Measurements from ENCODE around the gene FAIM2. TPM values are rescaled to one million over a fixed set of nuclear protein-coding genes. Genes with fewer than 3 reads are reported as not detected.

Gene FAIM2
- total RNA-seq, 1 experiment from 2014 or later: 0.22 TPM

GRCh38 chr12:49947593-49948226, 44.0 kb upstream of the FAIM2 start:
- ChIA-PET CTCF (interaction anchor here (1.1 to 8.2 kb wide), 4 partner anchors 12 to 109 kb away, joined by 4 to 168 read pairs (median 66); partner anchors contain the start of genes AQP5 and AQP6), POLR2A (interaction anchor here (0.6 kb wide), 1 partner anchor 812 kb away, joined by 10 read pairs; no protein-coding TSS in a partner anchor)
- no peaks in the 10 kb centered on the region for H3K36me3 Mint-ChIP-seq
- no peak for ATAC-seq
- peaks cover 30% of the 10 kb centered on the region for H3K4me1 Mint-ChIP-seq
- TF ChIP-seq CREM (CRISPR knock-in tag; IDR thresholded peaks at IDR 0.05): no peak
- TF ChIP-seq AFF4 (CRISPR knock-in tag; IDR thresholded peaks at IDR 0.05; ENCODE audit: borderline replicate concordance): no peak
- no peak for TF ChIP-seq NR1H2 (CRISPR knock-in tag; IDR thresholded peaks at IDR 0.05)
- no peak for TF ChIP-seq HMGXB4 (CRISPR knock-in tag; IDR thresholded peaks at IDR 0.05)
- TF ChIP-seq MXD4 (CRISPR knock-in tag; IDR thresholded peaks at IDR 0.05; ENCODE audit: borderline replicate concordance): no peak
- peaks cover 9% of the 10 kb centered on the region; the same call in 1 of the 2 replicates for H3K27me3 Mint-ChIP-seq (ENCODE audit: low read depth)
- H3K4me3 Mint-ChIP-seq: no peak overlapping the region
- H3K9me3 Mint-ChIP-seq: no peaks in the 10 kb centered on the region
- no peak overlapping the region for H3K27ac Mint-ChIP-seq
- no peak for DNase-seq (ENCODE audit: low spot score)

GRCh38 chr12:49946497-49946896, 42.8 kb upstream of the FAIM2 start:
- POLR2A ChIA-PET: interaction anchor here (0.8 kb wide), 1 partner anchor 118 kb away, joined by 3 read pairs; the partner anchor contains the start of gene NCKAP5L
- peaks cover 40% of the 10 kb centered on the region for H3K4me1 Mint-ChIP-seq

GRCh38 chr12:49946086-49946485, 42.4 kb upstream of the FAIM2 start:
- peak overlapping the region; percentile 61; the same call in 1 of the 2 replicates for H3K4me3 Mint-ChIP-seq
- no peaks in the 10 kb centered on the region for H3K36me3 Mint-ChIP-seq
- peak overlapping the region; percentile 85 for H3K27ac Mint-ChIP-seq
- ATAC-seq (0 out of 2 replicates have a peak, but pooled peaks have one; percentile 7), DNase-seq (ENCODE audit: low spot score) (no peak)
- peaks cover 40% of the 10 kb centered on the region for H3K4me1 Mint-ChIP-seq
- CTCF ChIA-PET: interaction anchor here (0.5 to 8.2 kb wide), 62 partner anchors 9 to 1178 kb away, joined by 3 to 168 read pairs (median 6); partner anchors contain the start of genes AQP5, AQP6, BCDIN3D and CERS5
- no peaks in the 10 kb centered on the region for H3K9me3 Mint-ChIP-seq
- POLR2A ChIA-PET: interaction anchor here (0.8 to 1.3 kb wide), 2 partner anchors 13 to 118 kb away, joined by 3 to 4 read pairs; partner anchors contain the start of gene NCKAP5L
- peaks cover 9% of the 10 kb centered on the region; the same call in 1 of the 2 replicates for H3K27me3 Mint-ChIP-seq (ENCODE audit: low read depth)
- TF ChIP-seq CDX4 (CRISPR knock-in tag; IDR thresholded peaks at IDR 0.05; ENCODE audit: borderline replicate concordance) (no peak), USF1 (CRISPR knock-in tag; IDR thresholded peaks at IDR 0.05) (no peak), ZNF532 (CRISPR knock-in tag; IDR thresholded peaks at IDR 0.05; ENCODE audit: borderline replicate concordance) (no peak), E2F1 (CRISPR knock-in tag; IDR thresholded peaks at IDR 0.05) (no peak), CREB1 (CRISPR knock-in tag; IDR thresholded peaks at IDR 0.05) (no peak), ZNF219 (CRISPR knock-in tag; IDR thresholded peaks at IDR 0.05; ENCODE audit: borderline replicate concordance) (no peak)

More at GRCh38 chr12:49946497-49946896, 42.8 kb upstream of the FAIM2 start:
- Mint-ChIP-seq H3K27me3 (ENCODE audit: low read depth) (peaks cover 9% of the 10 kb centered on the region; the same call in 1 of the 2 replicates), H3K4me3 (no peak overlapping the region), H3K9me3 (no peaks in the 10 kb centered on the region), H3K36me3 (no peaks in the 10 kb centered on the region), H3K27ac (no peak overlapping the region)
- TF ChIP-seq ZNF138 (CRISPR knock-in tag; conservative IDR thresholded peaks at IDR 0.05): no peak
- no peak for TF ChIP-seq ERG (CRISPR knock-in tag; IDR thresholded peaks at IDR 0.05)
- TF ChIP-seq EMX1 (CRISPR knock-in tag; IDR thresholded peaks at IDR 0.05): no peak
- TF ChIP-seq GRHL2 (CRISPR knock-in tag; IDR thresholded peaks at IDR 0.05; ENCODE audit: insufficient replicate concordance, severe bottlenecking): no peak
- TF ChIP-seq NR1H2 (CRISPR knock-in tag; IDR thresholded peaks at IDR 0.05): no peak
- DNase-seq (ENCODE audit: low spot score): no peak
- no peak for ATAC-seq
- CTCF ChIA-PET: interaction anchor here (0.5 to 8.2 kb wide), 42 partner anchors 8 to 1177 kb away, joined by 3 to 168 read pairs (median 9); partner anchors contain the start of genes AQP5, AQP6, BCDIN3D and CERS5
